GM12801 (cell line): ENCODE results near the gene TMEM238.
"Not testable (repeated sequence)": the region's sequence is repeated elsewhere in the genome, so short reads cannot be mapped to it uniquely, and the experiment has no call there.

Source experiments
- CTCF ChIP-seq: IDR thresholded peaks from one replicate; pipeline ENCODE4 v1.5.1; 2011; ENCODE audit warnings: control low read depth; ENCODE audit not compliant: insufficient read length; ENCODE audit errors: extremely low read depth

The TMEM238 gene

GRCh38 chr19:55419624-55420236, 35.6 kb upstream of the TMEM238 start:
- no peak for TF ChIP-seq CTCF

- TF ChIP-seq CTCF, result no peak
Measured at GRCh38 chr19:55419103-55419502, 35.0 kb upstream of the TMEM238 start.

GRCh38 chr19:55418185-55418584, 34.1 kb upstream of the TMEM238 start:
- no peak for TF ChIP-seq CTCF

GRCh38 chr19:55410168-55410567, 26.1 kb upstream of the TMEM238 start:
- TF ChIP-seq CTCF, result no peak

GRCh38 chr19:55408533-55408872, 24.4 kb upstream of the TMEM238 start:
- TF ChIP-seq CTCF, result no peak

GRCh38 chr19:55407800-55408532, 23.9 kb upstream of the TMEM238 start:
- TF ChIP-seq CTCF, result no peak

GRCh38 chr19:55407550-55407799, 23.4 kb upstream of the TMEM238 start, which contains the start of gene UBE2S:
Gene UBE2S (minus strand): TSS chr19:55407788. CDS start chr19:55407589, 199 bp downstream.
- not testable (repeated sequence) for TF ChIP-seq CTCF
